ENCODE measurements around the gene APAF1.

- TF ChIP-seq CTCF (IDR thresholded peaks at IDR 0.05) (no peak), POLR2A (IDR thresholded peaks at IDR 0.05) (no peak)
These were observed 41.5 kb downstream of the APAF1 start for GRCh38 chr12:98686603-98687002.

Data from lower leg skin (tissue), 3 donors.